Measurements from ENCODE around the gene KDM4C. TPM values are rescaled to one million over a fixed set of nuclear protein-coding genes. Genes with fewer than 3 reads are reported as not detected.

Gene KDM4C
- total RNA-seq, 1 donor from 2014 or later, result 14.7 TPM

GRCh38 chr9:6819112-6819511 lies 61.3 kb downstream of the KDM4C start:
- no peak overlapping the region for H3K4me3 ChIP-seq (ENCODE audit: low read depth, low read length)
- no peaks in the 10 kb centered on the region for H3K27me3 ChIP-seq (ENCODE audit: control insufficient read depth, insufficient read depth, low read length)
- no peak for DNase-seq (ENCODE audit: low read depth)
- H3K36me3 ChIP-seq (ENCODE audit: control insufficient read depth, insufficient read depth, low read length), result no peaks in the 10 kb centered on the region
- no peak for TF ChIP-seq CTCF (IDR thresholded peaks at IDR 0.05; ENCODE audit: insufficient read depth, low read length, poor library complexity, severe bottlenecking)

GRCh38 chr9:6819529-6819928 lies 61.8 kb downstream of the KDM4C start:
- Histone ChIP-seq H3K4me3 (ENCODE audit: low read depth, low read length) (no peak overlapping the region), H3K36me3 (ENCODE audit: control insufficient read depth, insufficient read depth, low read length) (no peaks in the 10 kb centered on the region), H3K27me3 (ENCODE audit: control insufficient read depth, insufficient read depth, low read length) (no peaks in the 10 kb centered on the region)
- no peak for DNase-seq (ENCODE audit: low read depth)
- TF ChIP-seq CTCF (IDR thresholded peaks at IDR 0.05; ENCODE audit: insufficient read depth, low read length, poor library complexity, severe bottlenecking), result no peak

- no peak overlapping the region for H3K4me3 ChIP-seq (ENCODE audit: low read depth, low read length)
- TF ChIP-seq CTCF (IDR thresholded peaks at IDR 0.05; ENCODE audit: insufficient read depth, low read length, poor library complexity, severe bottlenecking), result no peak
- H3K27me3 ChIP-seq (ENCODE audit: control insufficient read depth, insufficient read depth, low read length), result no peaks in the 10 kb centered on the region
- H3K36me3 ChIP-seq (ENCODE audit: control insufficient read depth, insufficient read depth, low read length), result no peaks in the 10 kb centered on the region
- DNase-seq (ENCODE audit: low read depth), result no peak
Measured at GRCh38 chr9:6822696-6823095, 64.9 kb downstream of the KDM4C start.

GRCh38 chr9:6827439-6828145 lies 69.8 kb downstream of the KDM4C start:
- Histone ChIP-seq H3K27me3 (ENCODE audit: control insufficient read depth, insufficient read depth, low read length) (no peaks in the 10 kb centered on the region), H3K4me3 (ENCODE audit: low read depth, low read length) (no peak overlapping the region), H3K36me3 (ENCODE audit: control insufficient read depth, insufficient read depth, low read length) (no peaks in the 10 kb centered on the region)
- DNase-seq (ENCODE audit: low read depth), result no peak
- peak; percentile 54 for TF ChIP-seq CTCF (IDR thresholded peaks at IDR 0.05; ENCODE audit: insufficient read depth, low read length, poor library complexity, severe bottlenecking)

- no peak for DNase-seq (ENCODE audit: low read depth)
- TF ChIP-seq CTCF (IDR thresholded peaks at IDR 0.05; ENCODE audit: insufficient read depth, low read length, poor library complexity, severe bottlenecking), result no peak
- H3K36me3 ChIP-seq (ENCODE audit: control insufficient read depth, insufficient read depth, low read length), result no peaks in the 10 kb centered on the region
- no peaks in the 10 kb centered on the region for H3K27me3 ChIP-seq (ENCODE audit: control insufficient read depth, insufficient read depth, low read length)
- H3K4me3 ChIP-seq (ENCODE audit: low read depth, low read length), result no peak overlapping the region
Measured at GRCh38 chr9:6829027-6829426, 71.3 kb downstream of the KDM4C start.

GRCh38 chr9:6829536-6829935 lies 71.8 kb downstream of the KDM4C start:
- Histone ChIP-seq H3K27me3 (ENCODE audit: control insufficient read depth, insufficient read depth, low read length) (no peaks in the 10 kb centered on the region), H3K4me3 (ENCODE audit: low read depth, low read length) (no peak overlapping the region), H3K36me3 (ENCODE audit: control insufficient read depth, insufficient read depth, low read length) (no peaks in the 10 kb centered on the region)
- no peak for TF ChIP-seq CTCF (IDR thresholded peaks at IDR 0.05; ENCODE audit: insufficient read depth, low read length, poor library complexity, severe bottlenecking)
- DNase-seq (ENCODE audit: low read depth), result no peak

All from kidney epithelial cell (primary cell).